Caco-2 (cell line): ENCODE data around the gene OSBPL8. TPM values are rescaled to one million over a fixed set of nuclear protein-coding genes. Genes with fewer than 3 reads are reported as not detected.

Experiments
- BruUV-seq: library from RNA; stranded (reverse); fragments of 400-500 nt; replicated peaks from 2 replicates; lab custom pipeline; 2021; lab: Mats Ljungman, UMichigan
- CTCF ChIA-PET: fragments of 300-600 bp; sonication (Branson Sonifier 250); formaldehyde crosslinking; loops from one replicate; lab custom pipeline; 2022; ENCODE audit warnings: antibody characterized with exemption; lab: Charles Lee
- POLR2A ChIA-PET: fragments of 300-600 bp; sonication (Branson Sonifier 250); formaldehyde crosslinking; loops from one replicate; lab custom pipeline; 2022; ENCODE audit warnings: antibody characterized with exemption; lab: Charles Lee
- DNase-seq, 2 experiments: peaks; one replicate each; pipeline versions ENCODE4 v3.0.0 to v3.0.0-alpha.2; 2020 to 2022
- H3K27me3 ChIP-seq: replicated peaks from 2 replicates; pipeline ENCODE4 v1.6.0; 2011; ENCODE audit warnings: low read length; ENCODE audit not compliant: control insufficient read depth, insufficient read depth
- H3K36me3 ChIP-seq: 2 replicates; pipeline ENCODE4 v1.5.1; 2011; ENCODE audit warnings: low read length; ENCODE audit not compliant: control insufficient read depth, insufficient read depth
- H3K4me1 ChIP-seq: fragments of 250-450 bp; sonication (Bioruptor Pico); 2 replicates; pipeline ENCODE4 v1.5.1; 2020; ENCODE audit warnings: mild to moderate bottlenecking
- H3K4me3 ChIP-seq: 2 replicates; pipeline ENCODE4 v1.5.1; 2011; ENCODE audit warnings: low read depth, mild to moderate bottlenecking, control low read depth, low read length
- H3K9me3 ChIP-seq: fragments of 250-450 bp; sonication (Bioruptor Pico); 2 replicates; pipeline ENCODE4 v1.5.1; 2020; ENCODE audit warnings: mild to moderate bottlenecking, moderate library complexity
- H3K27ac Mint-ChIP-seq: one replicate; pipeline ENCODE4 v1.8.0; 2022; ENCODE audit warnings: mixed read lengths; ENCODE audit not compliant: unreplicated experiment
- H3K27me3 Mint-ChIP-seq: one replicate; pipeline ENCODE4 v1.8.0; 2022; ENCODE audit warnings: mixed read lengths; ENCODE audit not compliant: insufficient read depth, unreplicated experiment
- H3K36me3 Mint-ChIP-seq: one replicate; pipeline ENCODE4 v1.8.0; 2022; ENCODE audit warnings: mild to moderate bottlenecking, mixed read lengths; ENCODE audit not compliant: insufficient read depth, unreplicated experiment
- H3K4me1 Mint-ChIP-seq: one replicate; pipeline ENCODE4 v1.8.0; 2022; ENCODE audit warnings: low read depth, mixed read lengths; ENCODE audit not compliant: unreplicated experiment
- H3K4me3 Mint-ChIP-seq: one replicate; pipeline ENCODE4 v1.8.0; 2022; ENCODE audit warnings: mild to moderate bottlenecking, moderate library complexity, mixed read lengths; ENCODE audit not compliant: unreplicated experiment
- H3K9me3 Mint-ChIP-seq: one replicate; pipeline ENCODE4 v1.8.0; 2022; ENCODE audit warnings: mixed read lengths; ENCODE audit not compliant: unreplicated experiment
- CTCF ChIP-seq, 2 experiments: fragments of 200-600 bp in 1 of 2; IDR thresholded peaks; 1 replicate in 1 of 2; 2 replicates in 1 of 2; pipeline versions ENCODE4 v1.5.1 to v1.8.0; 2011 to 2022; ENCODE audit warnings: antibody characterized with exemption in 1 of 2, control low read depth in 1 of 2, inconsistent platforms in 1 of 2, low read depth in 1 of 2, low read length in 1 of 2, mild to moderate bottlenecking in 1 of 2, moderate library complexity in 1 of 2; ENCODE audit not compliant: insufficient read depth in 1 of 2, severe bottlenecking in 1 of 2, unreplicated experiment in 1 of 2
- intact Hi-C: fragments of 100-400 bp; cut with micrococcal nuclease; formaldehyde crosslinking; loops from one replicate; pipeline ENCODE4 v1.10.0; 2022; ENCODE audit not compliant: unreplicated experiment
- total RNA-seq: library from RNA; stranded (reverse); gene quantifications from 2 replicates; pipeline ENCODE4 v1.2.3, GENCODE V29; 2022

The OSBPL8 gene
- total RNA-seq, 1 experiment from 2014 or later = 50.0 TPM

GRCh38 chr12:76544601-76545261 is 14.8 kb downstream of the OSBPL8 start:
- no peak for TF ChIP-seq CTCF (IDR thresholded peaks at IDR 0.05; ENCODE audit: insufficient read depth in 1 of 2, low read depth in 1 of 2, low read length in 1 of 2, severe bottlenecking in 1 of 2, unreplicated experiment in 1 of 2)
- H3K9me3 ChIP-seq = no peaks in the 10 kb centered on the region
- H3K9me3 Mint-ChIP-seq = no peaks in the 10 kb centered on the region
- no peak overlapping the region for H3K4me3 ChIP-seq
- no TSS peak for BruUV-seq
- POLR2A ChIA-PET = no interaction called here
- H3K36me3 Mint-ChIP-seq = peaks cover 3% of the 10 kb centered on the region
- no peak for DNase-seq
- H3K36me3 ChIP-seq = no peaks in the 10 kb centered on the region
- H3K4me1 Mint-ChIP-seq = peaks cover 26% of the 10 kb centered on the region
- no peaks in the 10 kb centered on the region for H3K27me3 Mint-ChIP-seq
- H3K27me3 ChIP-seq = no peaks in the 10 kb centered on the region
- H3K4me1 ChIP-seq = peaks cover 32% of the 10 kb centered on the region
- no peak overlapping the region for H3K4me3 Mint-ChIP-seq
- CTCF ChIA-PET = interaction anchor here (0.7 kb wide), 1 partner anchor 14 kb away, joined by 3 read pairs; the partner anchor contains the start of gene OSBPL8
- intact Hi-C loops = no loop called here
- no peak overlapping the region for H3K27ac Mint-ChIP-seq

GRCh38 chr12:76543813-76544347 is 15.7 kb downstream of the OSBPL8 start:
- no peaks in the 10 kb centered on the region for H3K9me3 ChIP-seq
- Mint-ChIP-seq H3K27ac (no peak overlapping the region), H3K9me3 (no peaks in the 10 kb centered on the region), H3K27me3 (no peaks in the 10 kb centered on the region), H3K36me3 (no peaks in the 10 kb centered on the region), H3K4me3 (no peak overlapping the region), H3K4me1 (peaks cover 22% of the 10 kb centered on the region)
- ChIA-PET CTCF (no interaction called here), POLR2A (no interaction called here)
- DNase-seq = no peak
- H3K27me3 ChIP-seq = no peaks in the 10 kb centered on the region
- H3K4me1 ChIP-seq = peaks cover 30% of the 10 kb centered on the region
- no peaks in the 10 kb centered on the region for H3K36me3 ChIP-seq
- intact Hi-C loops = no loop called here
- no peak overlapping the region for H3K4me3 ChIP-seq
- TF ChIP-seq CTCF (IDR thresholded peaks at IDR 0.05; ENCODE audit: insufficient read depth in 1 of 2, low read depth in 1 of 2, low read length in 1 of 2, severe bottlenecking in 1 of 2, unreplicated experiment in 1 of 2) = no peak
- no TSS peak for BruUV-seq

- Mint-ChIP-seq H3K4me3 (no peak overlapping the region), H3K9me3 (no peaks in the 10 kb centered on the region), H3K27ac (no peak overlapping the region), H3K27me3 (no peaks in the 10 kb centered on the region), H3K36me3 (no peaks in the 10 kb centered on the region), H3K4me1 (peaks cover 13% of the 10 kb centered on the region)
- intact Hi-C loops = no loop called here
- ChIA-PET CTCF (no interaction called here), POLR2A (no interaction called here)
- H3K36me3 ChIP-seq = no peaks in the 10 kb centered on the region
- no peak overlapping the region for H3K4me3 ChIP-seq
- no peaks in the 10 kb centered on the region for H3K9me3 ChIP-seq
- no TSS peak for BruUV-seq
- no peak for TF ChIP-seq CTCF (IDR thresholded peaks at IDR 0.05; ENCODE audit: insufficient read depth in 1 of 2, low read depth in 1 of 2, low read length in 1 of 2, severe bottlenecking in 1 of 2, unreplicated experiment in 1 of 2)
- no peaks in the 10 kb centered on the region for H3K27me3 ChIP-seq
- peaks cover 24% of the 10 kb centered on the region for H3K4me1 ChIP-seq
- DNase-seq = no peak
These were observed 16.7 kb downstream of the OSBPL8 start for GRCh38 chr12:76542908-76543307.
